Neuronal stem cell (in vitro differentiated cells): ENCODE data around the gene PDE5A.
"Not testable (repeated sequence)": the region's sequence is repeated elsewhere in the genome, so short reads cannot be mapped to it uniquely, and the experiment has no call there.

Experiments
- DNase-seq: peaks from one replicate; pipeline ENCODE4 v3.0.0-alpha.2; 2013; ENCODE audit warnings: low spot score
- H2AFZ ChIP-seq: one replicate; pipeline ENCODE4 v1.6.1; 2013; ENCODE audit warnings: mild to moderate bottlenecking, low read length, inconsistent platforms
- H2AK5ac ChIP-seq: 2 replicates; pipeline ENCODE4 v1.6.1; 2013; ENCODE audit warnings: low read depth, mild to moderate bottlenecking, inconsistent platforms, low read length, moderate library complexity, mixed read lengths
- H2BK120ac ChIP-seq: 2 replicates; pipeline ENCODE4 v1.6.1; 2013; ENCODE audit warnings: low read depth, mild to moderate bottlenecking, inconsistent platforms, low read length, moderate library complexity, mixed read lengths
- H2BK12ac ChIP-seq: one replicate; pipeline ENCODE4 v1.6.1; 2013; ENCODE audit warnings: low read length, inconsistent platforms
- H2BK15ac ChIP-seq: 2 replicates; pipeline ENCODE4 v1.6.1; 2013; ENCODE audit warnings: mild to moderate bottlenecking, low read length, inconsistent platforms, mixed read lengths
- H2BK5ac ChIP-seq: one replicate; pipeline ENCODE4 v1.6.1; 2013; ENCODE audit warnings: inconsistent platforms, mild to moderate bottlenecking, low read length, moderate library complexity
- H3K14ac ChIP-seq: one replicate; pipeline ENCODE4 v1.6.1; 2013; ENCODE audit warnings: low read length, inconsistent platforms
- H3K18ac ChIP-seq: 2 replicates; pipeline ENCODE4 v1.6.1; 2013; ENCODE audit warnings: low read length, inconsistent platforms
- H3K23ac ChIP-seq: 2 replicates; pipeline ENCODE4 v1.6.1; 2013; ENCODE audit warnings: low read depth, mild to moderate bottlenecking, mixed read lengths, low read length, inconsistent platforms; ENCODE audit not compliant: poor library complexity
- H3K27ac ChIP-seq: replicated peaks from 3 replicates; pipeline ENCODE4 v1.5.1; 2013; ENCODE audit warnings: low read length, inconsistent platforms
- H3K27me3 ChIP-seq, 3 experiments: 2 replicates each; pipeline ENCODE4 v1.6.1; 2013; ENCODE audit warnings: low read length in 3 of 3, mild to moderate bottlenecking in 2 of 3, inconsistent platforms in 1 of 3, low read depth in 1 of 3, mixed read lengths in 1 of 3, moderate library complexity in 1 of 3; ENCODE audit not compliant: control insufficient read depth in 3 of 3, insufficient read depth in 3 of 3
- H3K36me3 ChIP-seq, 2 donors: replicated peaks in 1 of 2; 2 replicates each; pipeline ENCODE4 v1.6.1; 2013; ENCODE audit warnings: low read length in 2 of 2; ENCODE audit not compliant: control insufficient read depth in 2 of 2, insufficient read depth in 2 of 2
- H3K4ac ChIP-seq: 2 replicates; pipeline ENCODE4 v1.6.1; 2013; ENCODE audit warnings: inconsistent platforms, mild to moderate bottlenecking, low read length, moderate library complexity
- H3K4me1 ChIP-seq, 2 donors: 1 replicate in 1 of 2; 2 replicates in 1 of 2; pipeline ENCODE4 v1.6.1; 2013; ENCODE audit warnings: low read length in 2 of 2, low read depth in 1 of 2; ENCODE audit not compliant: control insufficient read depth in 2 of 2, insufficient read depth in 1 of 2
- H3K4me2 ChIP-seq: one replicate; pipeline ENCODE4 v1.6.1; 2013; ENCODE audit warnings: mild to moderate bottlenecking, low read length, inconsistent platforms; ENCODE audit not compliant: insufficient read depth, poor library complexity, severe bottlenecking
- H3K4me3 ChIP-seq, 2 donors: 2 replicates each; pipeline ENCODE4 v1.5.1; 2013; ENCODE audit warnings: low read length in 2 of 2, mild to moderate bottlenecking in 2 of 2, inconsistent platforms in 1 of 2, moderate library complexity in 1 of 2
- H3K79me1 ChIP-seq: one replicate; pipeline ENCODE4 v1.6.1; 2013; ENCODE audit warnings: low read depth, mild to moderate bottlenecking, inconsistent platforms, low read length, moderate library complexity
- H3K9ac ChIP-seq: one replicate; pipeline ENCODE4 v1.6.1; 2013; ENCODE audit warnings: mild to moderate bottlenecking, low read depth, low read length, inconsistent platforms; ENCODE audit not compliant: poor library complexity
- H3K9me3 ChIP-seq, 2 donors: replicated peaks in 1 of 2; 2 replicates each; pipeline versions ENCODE3 to v1.6.1; 2013; ENCODE audit warnings: low read length in 2 of 2, mild to moderate bottlenecking in 2 of 2, inconsistent platforms in 1 of 2, low read depth in 1 of 2, mixed read lengths in 1 of 2, moderate library complexity in 1 of 2; ENCODE audit not compliant: control insufficient read depth in 2 of 2, insufficient read depth in 1 of 2
- H4K8ac ChIP-seq: one replicate; pipeline ENCODE4 v1.6.1; 2013; ENCODE audit warnings: low read depth, mild to moderate bottlenecking, inconsistent platforms, low read length, moderate library complexity
- H4K91ac ChIP-seq: one replicate; pipeline ENCODE4 v1.6.1; 2013; ENCODE audit warnings: low read length, low read depth, mild to moderate bottlenecking, inconsistent platforms; ENCODE audit not compliant: poor library complexity
- WGBS, 2 donors: extraction: QIAGEN DNeasy Blood & Tissue Kit; methylation state at CpG; one replicate each; pipeline ENCODE4 v1.1.7; 2013; ENCODE audit warnings: missing lambda C conversion rate in 2 of 2, mixed read lengths in 1 of 2; ENCODE audit not compliant: insufficient read length in 2 of 2, insufficient replicate concordance in 1 of 2; ENCODE audit errors: extremely low coverage in 2 of 2; 5-methylcytosine and 5-hydroxymethylcytosine counted together

The PDE5A gene

DNA sequence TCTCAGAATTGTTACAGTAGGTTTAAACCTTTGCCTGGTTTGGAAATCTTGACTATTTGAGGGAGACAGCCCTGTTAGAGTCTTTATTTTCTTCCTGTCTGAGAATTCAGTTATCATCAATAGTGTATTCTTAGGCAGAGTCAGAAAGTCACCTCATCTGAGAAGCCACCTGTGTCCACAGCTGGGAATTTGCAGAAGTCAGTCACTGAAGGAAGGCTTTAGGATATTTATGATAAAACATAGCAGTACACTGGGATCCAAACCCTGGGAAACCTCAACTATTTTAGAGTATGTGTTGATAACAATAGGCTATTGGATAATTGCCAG lies 157.9 kb downstream of the PDE5A start:
- H3K4ac ChIP-seq, H2BK5ac ChIP-seq, DNase-seq, H2AFZ ChIP-seq, H2BK15ac ChIP-seq, H3K9ac ChIP-seq, H4K8ac ChIP-seq, H3K23ac ChIP-seq, H3K4me2 ChIP-seq, H3K4me1 ChIP-seq, H4K91ac ChIP-seq, H2AK5ac ChIP-seq, H3K79me1 ChIP-seq, H3K4me3 ChIP-seq, H3K18ac ChIP-seq, H3K9me3 ChIP-seq, H3K14ac ChIP-seq, H3K27ac ChIP-seq, H3K27me3 ChIP-seq, H2BK12ac ChIP-seq, H2BK120ac ChIP-seq: not testable (repeated sequence)
- H3K36me3 ChIP-seq, result peaks cover 0 to 46% of the 10 kb centered on the region in 2 donors

DNA sequence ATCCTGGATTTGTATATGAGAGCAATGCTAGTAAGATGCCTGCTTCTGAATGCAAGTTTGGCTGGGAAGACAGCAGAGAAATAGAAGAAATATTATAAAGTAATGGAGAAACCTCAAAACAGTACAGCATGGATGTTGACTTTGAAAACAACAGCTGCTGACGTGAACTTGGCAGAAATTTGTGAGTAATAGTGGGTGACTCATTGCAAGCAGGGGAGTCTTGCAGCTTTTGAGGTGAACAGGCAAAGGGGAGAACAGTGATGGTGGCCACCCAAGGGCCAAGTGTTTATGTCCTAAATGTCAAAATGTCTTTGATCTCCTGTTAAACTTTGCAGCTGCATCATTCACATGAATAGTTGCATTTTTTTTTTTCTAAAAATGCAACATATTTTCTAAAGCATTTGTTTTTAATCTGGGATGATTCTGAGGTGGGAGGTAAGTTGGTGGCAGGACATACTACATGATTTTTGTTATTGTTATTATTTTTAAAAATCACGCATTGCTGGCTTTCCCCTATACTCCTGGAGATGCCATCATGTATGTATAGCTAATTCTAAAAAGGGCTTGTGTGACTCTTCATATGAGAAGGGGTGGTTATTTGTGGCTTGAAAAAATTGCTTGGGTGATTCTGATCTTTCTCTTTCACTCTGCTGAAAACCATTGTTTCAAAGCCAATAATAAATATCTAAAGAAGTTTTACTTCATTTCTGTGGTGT lies 158.4 kb downstream of the PDE5A start:
- H2BK5ac ChIP-seq, H2AK5ac ChIP-seq, H3K27ac ChIP-seq, H2BK120ac ChIP-seq, H3K18ac ChIP-seq, H3K9ac ChIP-seq, H4K8ac ChIP-seq, H3K79me1 ChIP-seq, H3K27me3 ChIP-seq, H3K4me3 ChIP-seq, H3K4ac ChIP-seq, H4K91ac ChIP-seq, H3K9me3 ChIP-seq, H2AFZ ChIP-seq, H3K23ac ChIP-seq, H3K4me2 ChIP-seq, H3K14ac ChIP-seq, H2BK15ac ChIP-seq, DNase-seq, H2BK12ac ChIP-seq, H3K4me1 ChIP-seq: not testable (repeated sequence)
- H3K36me3 ChIP-seq, result peaks cover 0 to 42% of the 10 kb centered on the region in 2 donors
- no CpG with 5 or more reads among the region's 2 CpGs for WGBS, 2 donors

DNA sequence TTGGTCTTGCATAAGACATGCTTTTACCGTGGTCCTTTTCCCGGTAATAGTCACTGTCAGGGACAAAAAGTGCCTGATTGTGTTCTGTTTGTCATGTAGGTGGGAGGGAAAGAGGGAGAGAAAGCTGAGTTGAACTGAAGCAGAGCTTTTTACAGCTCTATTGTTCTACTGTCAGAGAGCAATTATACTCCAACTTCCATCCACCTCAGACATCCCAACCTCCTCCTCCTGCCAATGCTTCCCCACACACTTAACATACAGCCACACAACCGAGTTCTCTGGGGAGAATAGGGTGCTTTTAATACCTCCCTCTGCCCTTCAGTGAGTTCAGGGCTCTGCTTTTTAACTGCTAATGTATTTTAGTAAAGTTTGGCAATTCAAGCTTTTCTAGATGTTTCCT lies 159.6 kb downstream of the PDE5A start:
- not testable (repeated sequence) for H4K8ac ChIP-seq, H3K9ac ChIP-seq, H2BK120ac ChIP-seq, H2BK15ac ChIP-seq, H3K4me1 ChIP-seq, H3K23ac ChIP-seq, H3K9me3 ChIP-seq, H2AK5ac ChIP-seq, H3K18ac ChIP-seq, H2BK5ac ChIP-seq, H3K4me3 ChIP-seq, H2BK12ac ChIP-seq, H3K27ac ChIP-seq, H3K4me2 ChIP-seq, H3K27me3 ChIP-seq, H3K4ac ChIP-seq, H2AFZ ChIP-seq, H4K91ac ChIP-seq, DNase-seq, H3K79me1 ChIP-seq, H3K14ac ChIP-seq
- WGBS, 2 donors, result no CpG with 5 or more reads among the region's 3 CpGs
- H3K36me3 ChIP-seq, result peaks cover 0 to 42% of the 10 kb centered on the region in 2 donors

DNA sequence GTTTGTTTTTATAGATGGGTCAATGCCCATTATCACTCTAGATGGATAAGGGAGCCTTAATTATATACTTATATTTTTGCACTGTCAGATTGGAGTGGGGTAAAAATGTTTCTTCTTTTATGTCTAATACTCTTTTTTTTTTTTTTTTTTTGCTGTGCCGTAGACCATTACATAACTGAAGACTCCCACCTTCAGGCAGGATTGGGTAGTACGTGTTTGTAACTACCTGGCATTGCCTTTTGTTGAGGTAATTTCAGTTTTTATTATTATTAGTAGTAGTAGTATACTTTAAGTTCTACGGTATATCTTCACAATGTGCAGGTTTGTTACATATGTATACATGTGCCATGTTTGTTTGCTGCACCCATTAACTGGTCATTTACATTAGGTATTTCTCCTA lies 165.9 kb downstream of the PDE5A start:
- H3K36me3 ChIP-seq, result peaks cover 0 to 15% of the 10 kb centered on the region in 2 donors
- not testable (repeated sequence) for H4K91ac ChIP-seq, H3K18ac ChIP-seq, H3K9me3 ChIP-seq, H3K14ac ChIP-seq, H3K23ac ChIP-seq, H2BK5ac ChIP-seq, H3K4me3 ChIP-seq, H2BK12ac ChIP-seq, H2AK5ac ChIP-seq, H3K4me2 ChIP-seq, H2BK120ac ChIP-seq, H3K27me3 ChIP-seq, H3K9ac ChIP-seq, H3K4me1 ChIP-seq, H3K79me1 ChIP-seq, DNase-seq, H2AFZ ChIP-seq, H4K8ac ChIP-seq, H3K4ac ChIP-seq, H2BK15ac ChIP-seq, H3K27ac ChIP-seq
- WGBS, 2 donors, result no CpG with 5 or more reads among the region's 3 CpGs
